K562 (cell line): ENCODE measurements around the gene TBL1X. TPM values are rescaled to one million over a fixed set of nuclear protein-coding genes. Genes with fewer than 3 reads are reported as not detected.

Experiments
- ATAC-seq: fragments of 200-7000 bp; cut with Tn5 transposase; 3 replicates; pipeline ENCODE4 v1.9.1; 2020; ENCODE audit warnings: moderate library complexity
- BruUV-seq: library from RNA; stranded (reverse); fragments of 400-500 nt; replicated peaks from 2 replicates; lab custom pipeline; 2021; lab: Mats Ljungman, UMichigan
- CTCF ChIA-PET: fragments of 300-600 bp; formaldehyde crosslinking; extraction: SDS; loops from one replicate; lab custom pipeline; 2021; ENCODE audit warnings: low intra/inter-chr PET ratio; lab: Yijun Ruan, JAX
- POLR2A ChIA-PET: fragments of 300-600, 350-650 bp; sonication (Branson Sonifier 250); formaldehyde crosslinking; extraction: SDS; loops from one replicate; lab custom pipeline; 2021; ENCODE audit warnings: antibody characterized with exemption, inconsistent platforms; lab: Yijun Ruan, JAX
- DNase-seq, 4 experiments: peaks; one replicate each; pipeline versions ENCODE4 v3.0.0 to v3.0.0-alpha.2; 2011 to 2018; ENCODE audit warnings: low spot score in 3 of 4, mixed read lengths in 3 of 4; ENCODE audit errors: extremely low read depth in 1 of 4
- FAIRE-seq: peaks from 2 replicates; lab custom pipeline; 2011; peaks lifted over from hg19 to GRCh38; lab: Jason Lieb, UNC
- H2AFZ ChIP-seq: 2 replicates; pipeline ENCODE4 v1.6.0; 2011; ENCODE audit warnings: low read depth, low read length, control low read depth, inconsistent platforms
- H3K27ac ChIP-seq: fragments of 200-600 bp; 3 replicates; pipeline ENCODE4 v1.8.0; 2011; ENCODE audit warnings: low read depth, mild to moderate bottlenecking, control low read depth, inconsistent platforms, low read length, moderate library complexity, mixed read lengths; ENCODE audit errors: extremely low read depth
- H3K27me3 ChIP-seq, 2 experiments: fragments of 300-600 bp in 1 of 2; 2 replicates in 1 of 2; 3 replicates in 1 of 2; pipeline versions ENCODE4 v1.6.0 to v1.8.0; 2011; ENCODE audit warnings: inconsistent platforms in 2 of 2, low read length in 2 of 2, mild to moderate bottlenecking in 1 of 2, mixed read lengths in 1 of 2, moderate library complexity in 1 of 2; ENCODE audit not compliant: control insufficient read depth in 2 of 2, insufficient read depth in 2 of 2
- H3K36me3 ChIP-seq: fragments of 300-600 bp; 3 replicates; pipeline ENCODE4 v1.8.0; 2011; ENCODE audit warnings: mild to moderate bottlenecking, low read length, inconsistent platforms; ENCODE audit not compliant: control insufficient read depth, insufficient read depth
- H3K4me1 ChIP-seq, 2 experiments: fragments of 200-600 bp in 1 of 2; replicated peaks in 1 of 2; 2 replicates in 1 of 2; 3 replicates in 1 of 2; pipeline versions ENCODE4 v1.5.1 to v1.8.0; 2011; ENCODE audit warnings: inconsistent platforms in 2 of 2, low read length in 2 of 2, mild to moderate bottlenecking in 1 of 2, mixed read lengths in 1 of 2, moderate library complexity in 1 of 2; ENCODE audit not compliant: control insufficient read depth in 2 of 2, insufficient read depth in 2 of 2
- H3K4me2 ChIP-seq: 2 replicates; pipeline ENCODE4 v1.6.1; 2011; ENCODE audit warnings: low read length, control low read depth, inconsistent platforms, mixed read lengths; ENCODE audit not compliant: insufficient read depth
- H3K4me3 ChIP-seq: fragments of 200-600 bp; sonication (generic), shearing (Covaris generic); 2 replicates; pipeline ENCODE4 v1.5.1; 2016; ENCODE audit warnings: control low read depth, inconsistent platforms
- H3K79me2 ChIP-seq: fragments of 200-600 bp; 3 replicates; pipeline ENCODE4 v1.8.0; 2011; ENCODE audit warnings: low read length, inconsistent platforms; ENCODE audit not compliant: control insufficient read depth, insufficient read depth
- H3K9ac ChIP-seq, 2 experiments: 2 replicates each; pipeline versions ENCODE4 v1.6.0 to v1.6.1; 2011; ENCODE audit warnings: low read depth in 2 of 2, low read length in 2 of 2, control low read depth in 1 of 2, inconsistent platforms in 1 of 2, mild to moderate bottlenecking in 1 of 2, mixed read lengths in 1 of 2; ENCODE audit not compliant: insufficient read depth in 1 of 2
- H3K9me1 ChIP-seq: one replicate; pipeline ENCODE4 v1.6.0; 2011; ENCODE audit warnings: inconsistent platforms, mild to moderate bottlenecking, low read length, moderate library complexity; ENCODE audit not compliant: control insufficient read depth, insufficient read depth
- H3K9me3 ChIP-seq: replicated peaks from 2 replicates; pipeline ENCODE4 v1.5.1; 2011; ENCODE audit warnings: low read depth, low read length, inconsistent platforms; ENCODE audit not compliant: control insufficient read depth, insufficient read depth
- H4K20me1 ChIP-seq: replicated peaks from 2 replicates; pipeline ENCODE4 v1.6.1; 2011; ENCODE audit warnings: low read length, inconsistent platforms, mixed read lengths; ENCODE audit not compliant: control insufficient read depth, insufficient read depth
- C11orf30 ChIP-seq: fragments of 450-650 bp; IDR thresholded peaks from 2 replicates; pipeline ENCODE4 v1.6.1; 2016; ENCODE audit warnings: low read depth, mild to moderate bottlenecking
- DPF2 ChIP-seq: fragments of 450-650 bp; IDR thresholded peaks from 2 replicates; pipeline ENCODE4 v1.6.1; 2016
- GTF2F1 ChIP-seq: IDR thresholded peaks from 2 replicates; pipeline ENCODE4 v1.6.1; 2011; ENCODE audit warnings: low read depth, low read length, improper control_type of control experiment
- MTA3 ChIP-seq: fragments of 450-650 bp; formaldehyde crosslinking; IDR thresholded peaks from 2 replicates; pipeline ENCODE4 v1.6.1; 2017; ENCODE audit warnings: mild to moderate bottlenecking, borderline replicate concordance
- NELFE ChIP-seq: IDR thresholded peaks from 2 replicates; pipeline ENCODE4 v1.6.1; 2011; ENCODE audit warnings: mild to moderate bottlenecking; ENCODE audit not compliant: insufficient read depth, insufficient read length
- NR1H2 ChIP-seq: sonication (generic); formaldehyde crosslinking; IDR thresholded peaks from 2 replicates; pipeline ENCODE4 v1.4.0; 2020; ENCODE audit warnings: mild to moderate bottlenecking, missing genetic modification reagents
- PCBP2 ChIP-seq: fragments of 200-400 bp; formaldehyde crosslinking; IDR thresholded peaks from 2 replicates; pipeline ENCODE4 v1.6.1; 2018; ENCODE audit warnings: low read length, low read depth, mild to moderate bottlenecking, moderate library complexity; ENCODE audit not compliant: poor library complexity, severe bottlenecking
- RB1 ChIP-seq: fragments of 450-650 bp; IDR thresholded peaks from 2 replicates; pipeline ENCODE4 v1.6.1; 2017; ENCODE audit warnings: low read depth, mild to moderate bottlenecking
- SIRT6 ChIP-seq: IDR thresholded peaks from one replicate; pipeline ENCODE4 v1.6.1; 2012; ENCODE audit warnings: low read depth, mild to moderate bottlenecking, control low read depth, inconsistent platforms, low read length, moderate library complexity
- ZBTB8A ChIP-seq: fragments of 450-650 bp; IDR thresholded peaks from 2 replicates; pipeline ENCODE4 v1.6.1; 2018; ENCODE audit warnings: mild to moderate bottlenecking, moderate library complexity; ENCODE audit not compliant: partially characterized antibody
- ZKSCAN8 ChIP-seq: fragments of 200-800 bp; sonication (Bioruptor generic); IDR thresholded peaks from 2 replicates; pipeline ENCODE4 v1.6.1; 2016; ENCODE audit warnings: missing genetic modification characterization, missing compliant biosample characterization
- ZNF134 ChIP-seq: fragments of 250-450 bp; sonication (Bioruptor Pico); conservative IDR thresholded peaks from 2 replicates; pipeline ENCODE4 v1.4.0; 2020
- ZNF197 ChIP-seq: fragments of 200-800 bp; sonication (Bioruptor generic); IDR thresholded peaks from 2 replicates; pipeline ENCODE4 v1.6.1; 2016; ENCODE audit warnings: low read depth, missing genetic modification characterization, missing compliant biosample characterization
- ZNF57 ChIP-seq: fragments of 450-650 bp; formaldehyde crosslinking; IDR thresholded peaks from 2 replicates; pipeline ENCODE4 v1.4.0; 2020; ENCODE audit warnings: mild to moderate bottlenecking, moderate library complexity
- ZNF695 ChIP-seq: fragments of 450-650 bp; formaldehyde crosslinking; IDR thresholded peaks from 2 replicates; pipeline ENCODE4 v1.4.0; 2020; ENCODE audit warnings: mild to moderate bottlenecking, moderate library complexity
- WGBS: fragments of 100-300 bp; shearing (Covaris generic); methylation state at CpG from one replicate; pipeline ENCODE4 v1.1.6; 2016; ENCODE audit warnings: low coverage, mixed read lengths; ENCODE audit not compliant: insufficient coverage; ENCODE audit errors: missing lambda C conversion rate; 5-methylcytosine and 5-hydroxymethylcytosine counted together
- in situ Hi-C: fragments of 300-500 bp; cut with MboI; formaldehyde crosslinking; loops from 4 replicates; pipeline ENCODE4 v1.15.0; 2018; ENCODE audit warnings: inconsistent platforms, mixed read lengths
- intact Hi-C: fragments of 100-400 bp; cut with micrococcal nuclease; formaldehyde crosslinking; loops from 2 replicates; pipeline ENCODE4 v1.14.2; 2022
- polyA plus RNA-seq, 8 experiments: library from polyadenylated mRNA; depleted of rRNA in 4 of 8; stranded (reverse) in 5 of 8; unstranded in 3 of 8; fragments of >200 nt; fragmentation: Nextera tagmentation in 2 of 8; fragmentation: Illumina TruSeq in 1 of 8; extraction: Ambion mirVana in 2 of 8; extraction: Trizol in 1 of 8; gene quantifications; 2 replicates each; pipeline versions ENCODE4 v1.2.1 to v1.2.3, GENCODE V29; 2011 to 2014; ENCODE audit warnings: inconsistent platforms in 1 of 8, missing spikeins in 1 of 8
- total RNA-seq, 7 experiments: library from RNA; depleted of rRNA in 6 of 7; stranded (reverse); fragments of >200 nt in 6 of 7; fragmentation: Illumina TruSeq in 2 of 7; extraction: Trizol in 2 of 7; gene quantifications; 2 replicates each; pipeline versions ENCODE4 v1.2.1 to v1.2.3, GENCODE V29; 2011 to 2021; ENCODE audit warnings: low replicate concordance in 1 of 7
- TF ChIP-seq, protein P1 (sequence below): IDR thresholded peaks from 2 replicates; pipeline ENCODE4 v1.6.1; 2014; ENCODE audit warnings: antibody characterized with exemption
- TF ChIP-seq, protein P2 (sequence below): fragments of 150-350 bp; IDR thresholded peaks from 2 replicates; pipeline ENCODE4 v1.6.1; 2014; ENCODE audit warnings: low read depth, mild to moderate bottlenecking, low read length, borderline replicate concordance
- TF ChIP-seq, protein P3 (sequence below): fragments of 450-650 bp; conservative IDR thresholded peaks from 2 replicates; pipeline ENCODE4 v1.6.1; 2016; ENCODE audit warnings: missing genetic modification characterization, low read depth, mild to moderate bottlenecking, missing compliant biosample characterization, moderate library complexity

TBL1X gene
- total and polyA plus RNA-seq, 9 of the 15 experiments (the other 6 are each of a cell fraction or from before 2014, with no cell fraction given), result 6.0 to 49.6 (median 19.7) TPM

DNA sequence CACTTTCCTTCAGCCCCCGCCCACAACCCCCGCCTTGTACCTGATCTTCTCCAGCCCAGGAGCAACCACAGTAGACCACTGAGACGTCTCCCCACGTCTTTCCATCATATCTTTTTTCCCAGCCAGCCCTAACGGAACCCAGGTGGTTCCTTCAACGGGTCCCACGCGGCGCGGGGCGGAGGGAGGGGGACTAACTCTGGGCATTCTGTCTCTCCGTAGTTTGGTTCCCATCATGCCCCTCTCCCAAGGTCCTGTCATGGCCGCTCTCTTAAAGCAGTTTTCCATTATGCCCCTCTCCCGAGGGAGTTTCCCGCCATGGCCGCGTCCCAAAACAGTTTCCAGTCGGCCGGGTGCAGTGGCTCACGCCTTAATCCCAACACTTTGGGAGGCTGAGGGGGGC, 21.5 kb upstream of the TBL1X start:
- no peaks in the 10 kb centered on the region for H3K9me1 ChIP-seq
- no peaks in the 10 kb centered on the region for H3K9me3 ChIP-seq
- no peak overlapping the region for H3K4me3 ChIP-seq
- no peaks in the 10 kb centered on the region for H3K36me3 ChIP-seq
- peaks cover 0 to 6% of the 10 kb centered on the region in 2 experiments; a peak in 3 of 5 replicates for H3K4me1 ChIP-seq
- no peaks in the 10 kb centered on the region for H4K20me1 ChIP-seq
- H3K4me2 ChIP-seq, result no peak overlapping the region
- TF ChIP-seq, protein P1, sequence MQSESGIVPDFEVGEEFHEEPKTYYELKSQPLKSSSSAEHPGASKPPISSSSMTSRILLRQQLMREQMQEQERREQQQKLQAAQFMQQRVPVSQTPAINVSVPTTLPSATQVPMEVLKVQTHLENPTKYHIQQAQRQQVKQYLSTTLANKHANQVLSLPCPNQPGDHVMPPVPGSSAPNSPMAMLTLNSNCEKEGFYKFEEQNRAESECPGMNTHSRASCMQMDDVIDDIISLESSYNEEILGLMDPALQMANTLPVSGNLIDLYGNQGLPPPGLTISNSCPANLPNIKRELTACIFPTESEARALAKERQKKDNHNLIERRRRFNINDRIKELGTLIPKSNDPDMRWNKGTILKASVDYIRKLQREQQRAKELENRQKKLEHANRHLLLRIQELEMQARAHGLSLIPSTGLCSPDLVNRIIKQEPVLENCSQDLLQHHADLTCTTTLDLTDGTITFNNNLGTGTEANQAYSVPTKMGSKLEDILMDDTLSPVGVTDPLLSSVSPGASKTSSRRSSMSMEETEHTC, result no peak
- TF ChIP-seq, protein P2, sequence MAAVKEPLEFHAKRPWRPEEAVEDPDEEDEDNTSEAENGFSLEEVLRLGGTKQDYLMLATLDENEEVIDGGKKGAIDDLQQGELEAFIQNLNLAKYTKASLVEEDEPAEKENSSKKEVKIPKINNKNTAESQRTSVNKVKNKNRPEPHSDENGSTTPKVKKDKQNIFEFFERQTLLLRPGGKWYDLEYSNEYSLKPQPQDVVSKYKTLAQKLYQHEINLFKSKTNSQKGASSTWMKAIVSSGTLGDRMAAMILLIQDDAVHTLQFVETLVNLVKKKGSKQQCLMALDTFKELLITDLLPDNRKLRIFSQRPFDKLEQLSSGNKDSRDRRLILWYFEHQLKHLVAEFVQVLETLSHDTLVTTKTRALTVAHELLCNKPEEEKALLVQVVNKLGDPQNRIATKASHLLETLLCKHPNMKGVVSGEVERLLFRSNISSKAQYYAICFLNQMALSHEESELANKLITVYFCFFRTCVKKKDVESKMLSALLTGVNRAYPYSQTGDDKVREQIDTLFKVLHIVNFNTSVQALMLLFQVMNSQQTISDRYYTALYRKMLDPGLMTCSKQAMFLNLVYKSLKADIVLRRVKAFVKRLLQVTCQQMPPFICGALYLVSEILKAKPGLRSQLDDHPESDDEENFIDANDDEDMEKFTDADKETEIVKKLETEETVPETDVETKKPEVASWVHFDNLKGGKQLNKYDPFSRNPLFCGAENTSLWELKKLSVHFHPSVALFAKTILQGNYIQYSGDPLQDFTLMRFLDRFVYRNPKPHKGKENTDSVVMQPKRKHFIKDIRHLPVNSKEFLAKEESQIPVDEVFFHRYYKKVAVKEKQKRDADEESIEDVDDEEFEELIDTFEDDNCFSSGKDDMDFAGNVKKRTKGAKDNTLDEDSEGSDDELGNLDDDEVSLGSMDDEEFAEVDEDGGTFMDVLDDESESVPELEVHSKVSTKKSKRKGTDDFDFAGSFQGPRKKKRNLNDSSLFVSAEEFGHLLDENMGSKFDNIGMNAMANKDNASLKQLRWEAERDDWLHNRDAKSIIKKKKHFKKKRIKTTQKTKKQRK, result no peak
- TF ChIP-seq ZNF197 (CRISPR knock-in tag) (no peak), ZBTB8A (no peak), SIRT6 (no peak), MTA3 (no peak), C11orf30 (no peak), NR1H2 (CRISPR knock-in tag) (no peak), GTF2F1 (no peak), RB1 (no peak), ZKSCAN8 (CRISPR knock-in tag) (no peak), DPF2 (no peak), ZNF57 (CRISPR knock-in tag) (no peak), ZNF134 (no peak), PCBP2 (no peak), ZNF695 (CRISPR knock-in tag) (no peak), NELFE (no peak)
- TF ChIP-seq, protein P3, sequence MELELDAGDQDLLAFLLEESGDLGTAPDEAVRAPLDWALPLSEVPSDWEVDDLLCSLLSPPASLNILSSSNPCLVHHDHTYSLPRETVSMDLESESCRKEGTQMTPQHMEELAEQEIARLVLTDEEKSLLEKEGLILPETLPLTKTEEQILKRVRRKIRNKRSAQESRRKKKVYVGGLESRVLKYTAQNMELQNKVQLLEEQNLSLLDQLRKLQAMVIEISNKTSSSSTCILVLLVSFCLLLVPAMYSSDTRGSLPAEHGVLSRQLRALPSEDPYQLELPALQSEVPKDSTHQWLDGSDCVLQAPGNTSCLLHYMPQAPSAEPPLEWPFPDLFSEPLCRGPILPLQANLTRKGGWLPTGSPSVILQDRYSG (tag), result no peak
- TF ChIP-seq, all 486 proteins: peak for 0
- ChIA-PET POLR2A (no interaction called here), CTCF (no interaction called here)
- no TSS peak for BruUV-seq
- Histone ChIP-seq H3K27me3 (no peaks in the 10 kb centered on the region), H3K9ac (no peak overlapping the region), H3K79me2 (no peaks in the 10 kb centered on the region), H3K27ac (no peak overlapping the region), H2AFZ (no peak overlapping the region)
- FAIRE-seq (no peak), DNase-seq (no peak), ATAC-seq (no peak)
- 75% methylated on average over 16 of the region's 20 CpGs for WGBS
- in situ Hi-C loops (no loop called here), intact Hi-C loops (no loop called here)
